Hindlimb muscle (tissue), 1 donor: ENCODE measurements around the gene PDE1C. TPM values are rescaled to one million over a fixed set of nuclear protein-coding genes. Genes with fewer than 3 reads are reported as not detected.

Source experiments
- DNase-seq: peaks from one replicate; pipeline ENCODE4 v3.0.0-alpha.2; 2013
- polyA plus RNA-seq: library from polyadenylated mRNA; unstranded; fragments of 120-200 nt; gene quantifications from one replicate; pipeline ENCODE4 v1.2.1, GENCODE V29; 2013; ENCODE audit not compliant: insufficient read length

PDE1C gene
- polyA plus RNA-seq, 1 donor: 2.1 TPM

GRCh38 chr7:31986878-31987518, 83.2 kb downstream of the PDE1C start:
- no peak for DNase-seq

DNA sequence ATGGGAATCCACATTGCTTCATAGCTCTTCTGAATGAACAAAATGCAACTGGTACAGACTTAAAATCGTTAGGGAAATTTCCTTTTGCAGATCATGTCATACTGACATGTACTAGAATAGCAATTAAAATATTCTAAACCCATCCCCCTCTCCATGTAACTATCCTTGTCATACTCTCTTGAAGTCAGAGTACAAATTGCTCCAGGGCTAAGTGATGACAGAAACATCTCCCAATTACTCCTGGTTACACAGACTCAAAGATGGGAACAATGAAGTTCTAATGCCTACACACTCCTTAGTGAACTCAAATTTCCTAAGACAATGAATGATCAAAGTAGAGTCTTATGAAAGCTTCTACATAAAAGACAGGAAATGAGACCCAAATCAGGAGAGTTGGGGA, 87.2 kb downstream of the PDE1C start:
- no peak for DNase-seq

- DNase-seq: no peak
Measured at GRCh38 chr7:31981874-31982390, 88.3 kb downstream of the PDE1C start.

GRCh38 chr7:31979690-31980330, 90.4 kb downstream of the PDE1C start:
- no peak for DNase-seq

- DNase-seq: no peak
Measured at GRCh38 chr7:31975546-31975945, 94.7 kb downstream of the PDE1C start.

DNA sequence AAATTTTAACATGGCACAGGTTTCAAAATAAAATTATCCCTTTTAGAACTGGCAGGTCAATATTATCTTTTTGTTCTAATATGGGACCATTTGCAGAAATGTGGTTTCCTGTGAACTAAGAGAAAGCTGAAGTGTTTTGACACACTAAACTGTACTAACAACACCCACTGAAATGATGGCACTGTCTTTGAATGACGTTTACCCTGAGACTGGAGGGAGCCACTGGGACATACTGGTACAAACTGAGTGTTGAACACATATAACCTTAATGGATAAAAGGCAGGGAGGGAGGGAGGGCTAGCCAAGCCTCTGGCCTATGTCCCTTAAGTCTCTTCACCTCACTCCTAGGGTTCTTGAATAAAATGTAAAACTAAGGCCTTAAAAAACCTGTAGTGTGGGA, 95.9 kb downstream of the PDE1C start:
- no peak for DNase-seq

GRCh38 chr7:31971049-31971667, 99.0 kb downstream of the PDE1C start:
- DNase-seq: no peak

DNA sequence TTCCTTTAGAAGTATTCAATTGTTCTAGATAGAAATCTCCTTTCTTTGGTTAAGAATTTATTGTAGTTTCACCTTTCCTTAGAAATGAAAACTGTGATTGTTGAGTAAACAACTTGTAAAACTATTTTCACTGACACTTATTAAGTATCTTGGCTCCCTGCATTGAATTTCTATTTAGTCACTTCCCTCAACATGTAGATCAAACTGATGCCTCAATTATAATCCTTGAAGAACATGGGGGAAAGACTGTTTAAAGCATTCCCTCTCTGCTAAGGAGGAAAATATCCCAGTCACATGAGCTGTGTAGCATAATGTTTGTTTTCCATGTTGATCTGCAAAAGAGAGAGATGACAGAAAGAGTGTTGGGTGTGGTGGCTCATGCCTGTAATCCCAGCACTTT, 99.7 kb downstream of the PDE1C start:
- no peak for DNase-seq

GRCh38 chr7:31963569-31964175, 106.5 kb downstream of the PDE1C start:
- DNase-seq: no peak

- no peak for DNase-seq
Measured at GRCh38 chr7:31962246-31962645, 108.0 kb downstream of the PDE1C start.

GRCh38 chr7:31958226-31958625, 112.0 kb downstream of the PDE1C start:
- DNase-seq: no peak

DNA sequence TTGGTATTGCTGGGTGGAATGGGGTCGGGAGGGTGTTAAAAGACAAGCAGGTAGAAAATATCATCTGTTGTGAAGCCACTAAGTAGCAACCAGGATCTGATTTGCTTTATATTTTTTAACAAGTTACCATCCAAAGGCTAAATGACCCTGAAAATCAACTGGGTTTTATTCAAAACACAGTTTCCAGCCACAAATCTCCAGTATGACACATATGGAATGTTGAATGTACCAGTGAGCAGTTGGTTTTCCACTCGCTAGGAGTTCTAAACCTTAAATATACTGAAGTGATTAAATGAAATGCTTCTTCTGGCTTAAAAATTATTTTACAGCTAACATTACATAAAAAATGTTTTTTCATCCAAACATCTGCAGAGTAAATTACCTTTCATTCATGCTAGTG, 112.5 kb downstream of the PDE1C start:
- DNase-seq: no peak

DNA sequence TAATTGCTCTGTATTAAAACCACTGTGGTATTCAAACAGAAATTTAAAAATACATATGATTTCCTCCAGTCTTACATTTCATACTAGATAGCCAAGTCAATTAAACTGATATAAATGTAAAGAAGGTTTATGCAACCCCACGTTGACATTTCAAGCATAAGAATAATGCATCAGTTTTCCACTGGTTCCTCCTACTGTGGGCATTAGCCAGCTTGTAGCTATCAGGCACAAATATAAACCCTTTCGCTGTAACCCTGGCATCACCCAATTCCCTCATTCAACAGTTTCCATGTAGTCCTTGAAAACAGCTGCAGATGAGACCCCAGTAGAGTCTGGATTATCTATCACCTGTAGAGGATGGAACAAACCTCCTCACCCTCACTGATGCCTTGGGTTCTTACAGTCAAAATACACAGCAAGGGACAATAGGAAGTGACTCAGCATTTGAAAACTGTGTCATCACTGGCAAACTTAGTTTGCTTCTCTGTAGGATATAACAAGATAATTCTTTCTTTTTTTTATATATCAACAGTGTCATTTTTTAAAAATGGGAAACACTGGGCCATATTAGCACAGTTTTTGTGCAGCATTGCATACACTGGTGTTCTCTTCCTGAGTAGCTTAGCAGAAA, 113.0 kb downstream of the PDE1C start:
- DNase-seq: no peak

DNA sequence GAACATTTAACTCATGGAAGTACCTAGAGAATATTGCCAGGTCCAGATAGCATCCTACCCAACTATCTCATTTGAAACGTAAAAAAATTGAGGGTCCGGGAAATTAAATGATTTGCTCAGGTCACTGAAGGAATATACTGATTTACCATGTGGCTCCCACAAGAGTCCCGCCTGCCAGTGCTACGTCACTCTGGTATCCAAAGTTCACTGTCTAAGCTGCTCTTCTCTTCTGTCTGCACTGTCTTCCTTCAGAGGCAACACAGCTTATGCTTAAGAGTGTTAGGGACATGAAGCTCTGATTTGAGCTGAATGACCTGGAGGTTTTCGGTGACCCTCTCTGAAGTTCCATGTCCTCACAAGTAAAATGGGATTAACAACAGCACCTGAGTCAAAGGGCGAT, 114.6 kb downstream of the PDE1C start:
- no peak for DNase-seq

DNA sequence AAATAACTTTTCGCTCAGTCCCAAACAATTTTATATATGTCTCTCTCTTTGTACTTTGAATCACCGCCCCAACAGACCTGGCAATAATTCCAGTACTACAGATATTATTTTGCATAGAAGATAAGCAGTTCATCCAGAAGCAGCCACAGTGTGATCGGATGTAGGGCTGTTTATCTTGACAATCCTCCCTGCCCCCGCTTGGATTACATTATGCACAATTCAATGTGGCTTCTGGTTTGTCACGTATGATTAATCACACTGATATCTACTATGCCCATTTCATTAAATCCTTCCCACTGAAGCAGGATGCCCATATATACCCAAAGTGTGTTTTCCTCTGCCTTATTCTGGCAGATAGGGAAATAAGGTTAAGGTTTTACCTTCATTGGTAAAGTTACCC, 115.2 kb downstream of the PDE1C start:
- DNase-seq: no peak

DNA sequence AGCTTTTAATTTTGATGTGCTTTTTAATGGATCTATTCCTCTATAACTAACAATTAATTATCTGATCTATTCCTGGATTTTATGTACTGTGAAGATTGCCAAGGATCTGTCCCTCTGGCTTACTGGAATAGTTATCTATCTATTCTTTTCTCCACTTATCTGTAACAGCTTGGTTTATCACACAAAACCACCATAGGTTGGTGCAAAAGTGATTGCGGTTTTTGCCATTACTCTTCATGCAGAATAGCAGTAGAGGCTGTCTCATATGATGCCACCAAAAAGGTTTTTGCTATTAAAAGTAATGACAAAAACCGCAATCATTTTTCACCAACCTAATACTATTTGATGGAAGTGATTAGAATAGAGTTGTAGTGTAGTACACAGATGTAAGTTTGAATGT, 115.7 kb downstream of the PDE1C start:
- no peak for DNase-seq

- no peak for DNase-seq
Measured at GRCh38 chr7:31953432-31953831, 116.8 kb downstream of the PDE1C start.

- DNase-seq: no peak
Measured at GRCh38 chr7:31950091-31950755, 120.0 kb downstream of the PDE1C start.

DNA sequence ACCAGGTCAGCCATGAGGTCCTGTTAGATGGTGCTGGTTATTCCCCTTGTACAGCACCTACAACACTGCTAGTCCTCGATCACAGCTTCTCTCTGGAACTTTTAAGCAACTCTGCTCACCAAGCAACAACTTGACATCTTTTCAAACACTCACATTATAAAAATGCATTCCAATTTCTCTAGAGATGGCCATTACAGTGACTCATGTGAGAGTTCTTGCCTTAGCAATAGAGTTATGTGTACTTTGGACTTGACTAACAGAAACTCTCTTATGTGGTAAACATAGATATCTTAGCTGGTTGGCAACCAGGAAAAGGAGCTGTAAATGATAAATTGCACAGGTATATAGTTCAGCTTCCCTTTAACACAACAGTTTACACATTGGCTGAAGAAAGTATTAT, 122.2 kb downstream of the PDE1C start:
- no peak for DNase-seq

DNA sequence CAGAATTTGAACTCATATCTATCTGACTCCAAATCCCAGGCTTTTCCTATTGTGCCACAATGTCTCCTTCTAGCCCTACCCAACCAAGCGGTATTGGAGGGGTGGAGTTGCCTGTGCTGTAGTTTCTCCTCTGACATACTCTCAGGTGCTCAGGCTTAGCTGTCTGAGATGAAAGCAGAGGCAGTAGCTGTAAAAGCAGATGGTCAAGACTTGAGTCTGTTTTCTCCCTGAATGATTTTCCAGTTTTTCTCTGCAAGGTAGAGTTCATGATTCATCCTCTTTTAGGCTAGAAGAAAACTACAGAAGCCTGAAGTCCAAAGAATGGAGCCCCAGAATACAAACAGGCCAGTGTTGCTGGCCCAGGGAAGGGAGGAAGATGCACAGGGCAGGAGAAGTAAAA, 130.0 kb downstream of the PDE1C start:
- DNase-seq: no peak

GRCh38 chr7:31939076-31939475, 131.1 kb downstream of the PDE1C start:
- DNase-seq: no peak

DNA sequence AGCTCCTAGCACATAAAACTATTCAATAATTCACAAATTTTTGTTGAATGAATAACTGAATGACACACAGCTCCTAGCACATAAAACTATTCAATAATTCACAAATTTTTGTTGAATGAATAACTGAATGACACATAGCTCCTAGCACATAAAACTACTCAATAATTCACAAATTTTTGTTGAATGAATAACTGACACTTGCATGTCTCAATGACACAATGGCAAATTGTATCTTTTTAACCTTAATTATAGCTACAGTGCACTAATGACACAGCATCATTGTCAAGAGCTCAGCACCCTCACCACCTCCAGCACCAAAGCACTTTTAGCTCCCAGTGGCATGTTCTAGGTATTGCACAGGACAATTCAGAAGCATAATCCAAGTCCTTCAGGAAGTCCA, 131.6 kb downstream of the PDE1C start:
- DNase-seq: no peak

DNA sequence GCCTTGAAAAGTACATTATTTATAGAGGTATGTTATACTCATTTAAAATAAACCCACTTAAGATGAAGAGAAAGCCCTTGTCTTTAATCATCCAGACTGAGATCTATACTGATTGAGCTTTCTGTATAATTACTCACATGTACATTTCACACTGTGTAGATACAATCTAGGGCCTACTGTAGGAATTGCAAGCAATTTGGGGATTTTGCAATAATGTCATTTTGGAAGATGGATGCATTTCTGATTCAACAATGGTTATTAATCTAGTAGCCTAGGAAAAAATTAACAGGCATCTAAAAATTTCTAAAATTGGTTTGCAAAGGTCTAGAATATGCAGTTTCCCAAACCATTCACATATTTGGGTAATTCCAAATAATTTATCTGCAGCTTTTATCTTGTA, 132.2 kb downstream of the PDE1C start:
- DNase-seq: no peak
